GM19395 (cell line): ENCODE data around the gene ACP7.
"Not testable (repeated sequence)": the region's sequence is repeated elsewhere in the genome, so short reads cannot be mapped to it uniquely, and the experiment has no call there.

Experiments used
- ATAC-seq: cut with Tn5 transposase; IDR thresholded peaks from one replicate; pipeline ENCODE4 v1.9.1; 2021; ENCODE audit warnings: mild to moderate bottlenecking, moderate library complexity; ENCODE audit not compliant: unreplicated experiment

The ACP7 gene, protein sequence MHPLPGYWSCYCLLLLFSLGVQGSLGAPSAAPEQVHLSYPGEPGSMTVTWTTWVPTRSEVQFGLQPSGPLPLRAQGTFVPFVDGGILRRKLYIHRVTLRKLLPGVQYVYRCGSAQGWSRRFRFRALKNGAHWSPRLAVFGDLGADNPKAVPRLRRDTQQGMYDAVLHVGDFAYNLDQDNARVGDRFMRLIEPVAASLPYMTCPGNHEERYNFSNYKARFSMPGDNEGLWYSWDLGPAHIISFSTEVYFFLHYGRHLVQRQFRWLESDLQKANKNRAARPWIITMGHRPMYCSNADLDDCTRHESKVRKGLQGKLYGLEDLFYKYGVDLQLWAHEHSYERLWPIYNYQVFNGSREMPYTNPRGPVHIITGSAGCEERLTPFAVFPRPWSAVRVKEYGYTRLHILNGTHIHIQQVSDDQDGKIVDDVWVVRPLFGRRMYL

DNA sequence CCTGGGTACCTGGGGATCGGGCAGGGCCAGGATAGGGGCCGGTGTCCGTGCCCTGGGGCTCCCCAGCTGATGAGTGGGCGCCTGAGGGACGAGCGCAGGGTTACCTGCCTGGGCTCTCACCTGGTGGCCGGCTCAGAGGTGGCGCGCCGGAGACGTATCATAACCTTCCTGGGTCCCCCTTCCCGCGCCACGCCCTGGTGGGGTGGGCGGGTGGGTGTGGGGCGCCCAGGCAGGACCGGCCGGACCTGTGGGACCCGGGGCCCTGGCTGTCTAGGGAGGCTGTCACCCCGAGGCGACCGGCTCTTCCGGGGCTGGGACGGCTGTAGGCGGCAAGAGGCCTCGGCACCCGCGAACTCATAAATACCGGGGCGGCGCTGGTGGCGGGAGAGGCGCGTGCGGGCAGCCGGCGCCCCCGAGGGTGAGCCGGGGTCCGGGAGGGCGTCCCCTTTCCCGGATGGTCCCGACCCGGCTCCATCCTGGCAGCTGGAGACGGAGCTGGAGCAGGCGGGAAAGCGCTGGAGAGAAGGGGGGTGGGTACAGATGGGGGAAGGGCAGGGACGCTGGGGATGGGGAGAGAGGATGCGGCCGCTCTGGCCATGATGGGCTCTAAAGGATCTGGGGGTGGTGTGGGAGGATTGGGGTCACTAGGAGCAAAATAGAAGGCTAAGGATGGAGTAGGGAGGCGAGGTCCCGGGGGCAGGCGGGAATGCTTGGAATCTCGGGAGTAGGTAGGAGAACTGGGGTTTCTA, at the start of gene ACP7:
TSS of gene ACP7 (plus strand) at position 386 of the 749 bp plus-strand sequence. CDS start 902 bp downstream, outside the sequence.
- no peak for ATAC-seq

DNA sequence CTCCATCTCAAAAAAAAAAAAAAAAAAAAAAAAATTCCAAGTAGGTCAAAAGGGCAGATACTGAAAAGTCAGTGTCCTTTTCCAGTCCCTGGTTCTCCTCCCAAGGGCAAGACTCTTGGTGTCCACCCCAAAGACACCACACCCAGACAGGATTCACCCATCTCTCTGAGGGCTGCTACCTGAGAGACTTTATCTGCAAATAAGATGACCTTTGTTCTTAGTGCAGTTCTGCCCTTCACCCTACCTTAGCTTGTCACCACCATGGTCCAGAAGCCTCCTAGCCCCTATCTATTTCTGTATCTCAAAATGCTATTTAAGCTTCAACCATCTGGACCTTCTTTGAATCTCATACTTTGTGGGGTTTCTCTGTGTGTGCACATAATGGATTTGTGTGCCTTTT, 47.6 kb upstream of the ACP7 start:
- ATAC-seq: no peak

DNA sequence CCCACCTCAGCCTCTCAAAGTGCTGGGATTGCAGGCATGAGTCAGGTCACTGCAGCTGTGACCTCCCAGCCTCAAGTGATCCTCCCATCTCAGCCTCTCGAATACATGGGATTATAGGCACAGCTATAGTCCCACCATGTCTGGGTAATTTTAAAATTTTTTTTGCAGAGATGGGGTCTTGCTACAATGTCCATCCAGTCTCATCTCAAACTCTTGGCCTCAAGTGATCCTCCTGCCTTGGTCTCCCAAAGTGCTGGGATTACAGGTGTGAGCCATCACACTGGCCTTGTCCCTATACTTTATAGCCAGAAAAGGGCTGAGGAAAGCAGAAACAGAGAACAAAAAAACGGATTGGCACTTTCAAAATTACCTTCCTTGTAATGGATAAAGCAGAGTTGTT, 47.0 kb upstream of the ACP7 start:
- ATAC-seq: no peak

DNA sequence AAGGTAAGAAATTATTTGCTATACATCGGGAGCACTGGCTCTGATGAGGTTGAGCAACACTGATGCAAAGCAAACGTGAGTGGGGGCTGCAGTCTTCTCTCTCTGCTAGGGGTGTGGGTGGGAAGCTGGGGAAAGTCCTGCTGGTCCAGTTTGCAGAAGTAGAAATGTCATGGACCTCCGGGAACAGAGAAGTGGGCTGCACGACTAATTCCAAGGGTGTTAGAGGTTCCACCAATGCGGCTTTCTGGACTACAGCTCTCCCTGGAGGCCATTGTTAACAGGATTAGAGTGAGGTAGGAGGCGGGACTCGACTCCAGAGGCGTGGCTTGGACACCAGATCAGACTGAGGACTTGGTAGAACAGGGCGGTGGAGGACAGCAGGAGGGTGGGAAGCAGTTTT, 46.1 kb upstream of the ACP7 start:
- ATAC-seq: no peak

DNA sequence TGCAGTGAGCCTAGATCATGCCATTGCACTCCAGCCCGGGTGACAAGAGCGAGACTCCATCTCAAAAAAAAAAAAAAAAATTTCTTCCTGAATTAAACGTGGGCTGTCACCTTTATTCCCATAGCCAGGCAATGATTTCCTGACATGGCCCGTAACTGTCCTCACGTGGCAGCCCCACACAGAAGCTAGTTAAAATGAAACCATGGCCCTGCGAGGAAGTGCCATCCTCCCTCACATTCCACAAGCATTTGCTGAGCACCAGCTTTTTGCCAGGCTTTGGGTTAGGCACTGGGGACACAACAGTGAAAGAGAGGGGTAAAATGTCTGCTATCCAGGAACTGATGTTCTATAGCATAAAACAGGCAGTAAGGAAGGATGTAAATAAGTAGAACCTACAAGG, 38.7 kb upstream of the ACP7 start:
- ATAC-seq: no peak

DNA sequence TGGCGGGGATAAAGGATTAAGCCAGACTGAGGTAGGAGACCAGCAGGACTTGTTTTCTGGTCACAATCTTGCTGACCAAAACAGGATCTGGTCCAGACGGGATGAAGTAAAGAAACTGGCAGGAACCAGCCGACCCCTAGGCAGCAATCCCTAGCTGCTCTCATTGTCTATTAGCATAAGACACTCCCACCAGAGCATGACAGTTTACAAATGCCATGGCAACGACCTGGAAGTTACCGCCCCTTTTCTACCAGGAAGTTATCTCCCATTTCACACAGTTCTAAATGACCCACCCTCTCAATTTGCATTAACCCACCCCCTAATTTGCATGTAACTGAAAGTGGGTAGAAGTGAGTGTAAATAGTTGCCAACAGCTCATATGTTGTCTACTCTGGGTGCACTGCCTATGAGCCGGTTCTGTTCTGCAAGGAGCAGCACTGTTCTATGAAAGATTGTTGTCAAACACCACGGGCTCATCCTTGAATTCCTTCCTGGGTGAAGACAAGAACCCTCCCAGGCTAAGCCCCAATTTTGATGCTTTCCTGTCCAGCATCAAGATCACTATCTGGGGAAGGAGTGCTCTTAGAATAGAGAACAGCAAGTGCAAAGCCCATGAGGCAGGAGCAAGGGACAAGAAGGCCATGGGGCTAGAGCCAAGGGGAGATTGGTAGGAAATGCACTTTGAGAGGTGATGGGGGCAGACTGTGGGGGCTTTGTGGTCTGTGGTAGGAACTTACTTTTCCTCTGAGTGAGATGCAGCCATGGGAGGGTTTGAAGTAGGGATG, 37.9 kb upstream of the ACP7 start:
- ATAC-seq: no peak

DNA sequence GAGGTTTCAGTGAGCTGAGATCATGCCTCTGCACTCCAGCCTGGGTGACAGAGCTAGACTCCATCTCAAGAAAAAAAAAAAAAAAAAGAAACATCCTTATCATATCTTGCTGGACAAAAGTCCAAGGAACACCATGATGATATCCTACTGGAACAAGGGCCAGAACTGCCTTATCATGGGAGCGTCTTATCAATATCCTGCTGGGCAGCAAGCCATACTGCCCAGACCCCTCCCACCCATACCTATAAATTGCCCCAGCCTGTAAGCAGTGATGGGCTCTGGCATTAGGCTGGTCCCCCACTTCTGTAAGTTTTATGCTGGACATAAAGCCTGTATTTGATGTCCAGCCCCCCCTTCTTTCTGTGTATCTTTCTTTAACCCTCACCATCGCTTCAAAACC, 37.1 kb upstream of the ACP7 start:
- ATAC-seq: no peak

DNA sequence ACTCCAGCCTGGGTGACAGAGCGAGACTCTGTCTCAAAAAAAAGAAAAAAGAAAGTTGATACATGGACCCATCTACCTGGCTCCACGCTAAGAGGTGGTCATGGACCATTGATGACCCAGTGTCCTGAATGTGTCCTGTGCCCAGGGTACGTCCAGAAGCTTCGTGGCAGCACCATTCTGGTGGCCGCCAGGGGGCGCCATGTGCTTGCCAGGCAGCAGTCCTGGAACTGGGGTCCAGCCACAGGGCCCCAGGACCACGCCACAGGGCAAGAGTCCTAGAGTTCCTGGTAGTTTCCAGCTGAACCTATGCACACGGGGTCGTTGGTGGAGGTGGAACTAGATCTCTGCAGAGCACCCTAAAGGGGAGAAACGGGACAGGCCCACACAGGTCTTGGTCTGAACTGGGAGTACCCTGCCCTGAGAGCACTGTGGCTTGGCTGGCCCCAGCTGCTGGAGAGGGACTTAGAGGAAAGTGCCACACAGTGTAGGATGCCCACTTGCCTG, 31.9 kb upstream of the ACP7 start:
- ATAC-seq: no peak

DNA sequence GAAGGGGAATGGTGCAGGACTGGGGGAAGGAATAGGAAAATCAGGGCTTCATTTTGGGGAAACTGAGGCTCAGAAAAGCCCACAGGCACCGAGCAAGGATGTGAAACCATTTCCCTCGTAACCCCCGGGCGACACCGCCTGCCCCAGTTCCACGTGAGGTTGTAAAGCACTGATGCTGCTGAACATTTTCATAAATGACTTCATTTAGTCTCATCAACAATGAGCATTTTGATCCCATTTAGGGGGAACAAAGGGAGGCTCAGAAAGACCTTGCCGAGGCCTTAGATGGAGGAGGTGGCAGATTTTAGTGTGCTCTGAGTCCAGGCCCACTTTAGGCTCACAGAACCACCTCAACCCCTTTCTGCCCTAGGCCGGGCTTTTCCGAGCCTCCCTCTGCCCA, 31.3 kb upstream of the ACP7 start:
- ATAC-seq: no peak

DNA sequence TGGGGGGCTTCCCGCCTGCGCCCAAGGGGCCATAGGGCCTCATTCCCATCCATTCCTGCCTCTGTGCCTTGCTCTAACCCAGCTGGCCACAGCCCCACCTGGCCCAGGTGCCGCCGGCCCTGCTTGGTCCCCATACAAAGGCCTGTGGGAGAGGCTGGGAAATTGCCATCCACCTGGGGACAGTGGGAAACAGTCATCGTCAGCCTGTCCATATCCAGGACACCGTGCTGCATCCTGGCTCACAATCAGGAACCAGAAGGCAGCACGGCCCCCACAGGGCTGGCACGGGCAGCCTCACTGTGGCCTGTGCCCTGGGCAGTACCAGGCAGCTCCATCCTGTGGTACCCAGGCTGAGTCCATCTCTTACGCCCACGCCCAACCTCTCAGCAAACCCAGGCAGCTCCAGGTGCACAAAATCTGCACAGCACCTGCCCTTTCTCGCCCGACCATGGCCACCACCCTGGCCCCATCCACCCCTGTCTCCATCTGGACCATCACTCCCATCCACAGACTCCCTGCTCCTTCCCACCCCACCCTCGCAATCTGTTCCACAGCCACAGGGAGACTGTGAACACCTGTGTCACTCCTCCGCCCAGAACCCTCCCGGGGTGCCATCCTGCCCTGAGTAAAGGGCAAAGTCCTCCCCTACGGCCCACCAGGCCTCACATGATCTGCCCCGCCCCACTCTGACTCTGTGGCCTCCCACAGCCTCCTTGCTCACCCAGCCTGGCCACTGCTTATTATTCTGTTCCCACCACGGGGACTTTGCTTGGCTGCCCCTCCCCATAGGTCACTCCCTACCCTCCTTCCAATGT, 30.7 kb upstream of the ACP7 start:
- no peak for ATAC-seq

DNA sequence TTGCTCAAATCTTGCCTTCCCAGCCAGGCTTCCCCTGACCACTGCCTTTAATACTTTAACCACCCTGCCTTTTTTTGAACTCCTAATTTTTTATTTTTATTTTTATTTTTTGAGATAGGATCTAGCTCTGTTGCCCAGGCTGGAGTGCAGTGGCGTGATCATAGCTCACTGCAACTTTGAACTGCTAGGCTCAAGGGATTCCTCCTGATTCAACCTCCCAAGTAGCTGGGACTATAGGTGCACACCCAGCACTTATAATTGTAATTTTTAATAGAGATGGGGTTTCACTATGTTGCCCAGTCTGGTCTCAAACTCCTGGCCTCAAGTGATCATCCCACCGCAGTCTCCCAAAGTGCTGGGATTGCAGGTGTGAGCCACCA, 30.1 kb upstream of the ACP7 start:
- ATAC-seq: no peak

DNA sequence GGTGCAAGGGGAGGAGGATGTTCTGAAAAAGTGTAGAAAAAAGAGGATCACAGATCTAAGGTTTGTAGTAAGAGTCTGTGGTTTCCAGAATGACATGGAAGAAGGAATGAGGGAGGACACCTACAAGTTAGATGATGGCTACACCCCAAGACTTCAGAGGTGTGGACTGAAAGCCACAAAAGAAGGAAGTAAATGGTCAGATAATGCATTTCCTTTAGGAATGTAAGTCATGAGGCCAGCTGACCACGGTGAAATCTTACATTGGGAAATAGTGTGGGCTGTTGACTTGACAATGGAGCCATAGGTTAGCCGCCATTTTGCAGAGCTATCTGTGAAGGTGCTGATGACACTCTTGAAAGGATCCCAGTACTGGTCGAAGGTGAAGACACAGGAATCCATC, 26.6 kb upstream of the ACP7 start:
- ATAC-seq: no peak

DNA sequence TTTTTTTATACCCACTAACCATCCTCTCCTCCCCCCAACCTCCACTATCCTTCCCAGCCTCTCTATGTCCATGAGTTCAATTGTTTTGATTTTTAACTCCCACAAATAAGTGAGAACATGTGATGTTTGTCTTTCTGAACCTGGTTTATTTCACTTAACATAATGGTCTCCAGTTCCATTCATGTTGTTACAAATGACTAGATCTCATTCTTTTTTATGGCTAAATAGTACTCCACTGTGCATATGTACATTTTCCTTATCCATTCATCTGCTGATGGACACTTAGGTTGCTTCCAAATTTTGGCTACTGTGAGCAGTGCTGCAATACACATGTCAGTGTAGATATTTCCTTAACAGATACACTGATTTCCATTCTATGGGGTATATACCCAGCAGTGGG, 24.9 kb upstream of the ACP7 start:
- no peak for ATAC-seq

DNA sequence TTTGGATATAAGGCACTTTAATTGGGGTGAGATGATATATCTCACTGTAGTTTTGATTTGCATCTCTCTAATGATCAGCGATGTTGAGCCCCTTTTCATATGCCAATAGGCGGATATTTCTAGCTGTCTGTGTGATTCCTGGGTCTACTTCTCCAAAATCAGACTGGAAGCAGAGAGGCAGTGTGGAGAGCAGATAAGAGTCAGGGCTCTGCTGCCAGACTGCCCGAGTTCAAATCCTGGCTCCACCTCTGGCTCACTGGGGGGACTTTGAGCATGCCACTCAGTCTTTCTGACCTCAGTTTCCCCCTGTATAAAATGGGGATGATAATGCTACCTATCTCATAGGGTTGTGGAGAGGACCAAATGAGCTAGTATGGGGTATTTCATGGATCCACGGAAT, 24.0 kb upstream of the ACP7 start:
- no peak for ATAC-seq

DNA sequence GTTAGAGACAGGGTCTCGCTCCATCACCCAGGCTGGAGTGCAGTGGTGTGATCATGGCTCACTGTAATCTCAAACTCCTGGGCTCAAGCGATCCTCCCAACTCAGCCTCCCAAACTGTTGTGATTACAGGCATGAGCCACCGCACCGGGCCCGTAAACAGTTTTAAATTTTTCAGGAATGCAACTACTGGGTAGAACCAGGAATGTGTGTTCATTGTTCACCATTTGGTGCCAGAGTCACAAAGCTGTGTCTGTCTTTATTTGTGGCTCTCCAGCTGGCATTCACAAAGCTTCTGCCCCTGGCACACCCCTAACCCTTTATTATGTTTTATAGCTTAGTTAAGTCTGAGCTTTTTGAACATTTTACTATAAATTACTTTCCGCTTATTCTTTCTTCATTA, 19.8 kb upstream of the ACP7 start:
- no peak for ATAC-seq

DNA sequence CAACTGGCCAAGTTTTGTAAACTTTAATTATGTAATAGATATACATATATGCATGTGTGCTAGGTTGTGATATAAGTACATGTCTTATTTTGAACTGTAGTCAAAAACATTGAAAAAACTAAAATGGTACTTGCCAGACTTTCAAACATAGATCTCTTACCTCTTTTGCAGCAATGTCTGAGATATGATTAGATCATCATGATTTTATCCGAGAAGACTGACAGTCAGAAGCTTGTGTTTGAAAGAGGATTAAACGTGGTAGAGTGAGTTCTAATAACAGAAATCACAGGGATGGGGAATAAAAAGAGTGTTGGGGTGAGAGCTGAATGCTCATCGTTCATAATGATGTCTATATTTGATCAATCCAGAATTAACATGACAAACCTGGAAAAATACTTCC, 18.2 kb upstream of the ACP7 start:
- no peak for ATAC-seq

DNA sequence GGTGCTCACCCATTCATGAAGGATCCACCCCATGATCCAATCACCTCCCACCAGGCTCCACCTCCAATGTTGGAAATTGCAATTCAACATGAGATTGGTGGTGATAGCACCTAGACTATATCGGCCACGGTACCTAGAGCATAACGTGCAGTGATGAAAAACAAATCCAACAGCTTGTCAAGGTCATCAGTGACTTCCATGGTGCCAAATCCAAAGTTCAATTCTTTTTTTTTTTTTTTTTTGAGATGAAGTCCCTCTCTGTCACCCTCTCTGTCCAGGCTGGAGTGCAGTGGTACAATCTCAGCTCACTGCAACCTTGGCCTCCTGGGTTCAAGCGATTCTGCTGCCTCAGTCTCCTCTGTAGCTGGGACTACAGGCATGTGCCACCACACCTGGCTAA, 17.1 kb upstream of the ACP7 start:
- ATAC-seq: no peak

DNA sequence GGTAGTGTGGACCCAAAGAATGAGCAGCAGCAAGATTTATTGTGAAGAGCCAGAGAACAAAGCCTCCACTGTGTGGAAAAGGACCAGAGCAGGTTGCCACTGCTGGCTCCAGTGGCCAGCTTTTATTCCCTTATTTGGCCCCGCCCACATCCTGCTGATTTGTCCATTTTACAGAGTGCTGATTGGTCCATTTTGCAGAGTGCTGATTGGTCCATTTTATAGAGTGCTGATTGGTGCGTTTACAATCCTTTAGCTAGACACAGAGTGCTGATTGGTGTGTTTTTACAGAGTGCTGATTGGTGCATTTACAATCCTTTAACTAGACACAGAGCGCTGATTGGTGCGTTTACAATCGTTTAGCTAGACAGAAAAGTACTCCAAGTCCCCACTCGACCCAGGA, 15.9 kb upstream of the ACP7 start:
- not testable (repeated sequence) for ATAC-seq

DNA sequence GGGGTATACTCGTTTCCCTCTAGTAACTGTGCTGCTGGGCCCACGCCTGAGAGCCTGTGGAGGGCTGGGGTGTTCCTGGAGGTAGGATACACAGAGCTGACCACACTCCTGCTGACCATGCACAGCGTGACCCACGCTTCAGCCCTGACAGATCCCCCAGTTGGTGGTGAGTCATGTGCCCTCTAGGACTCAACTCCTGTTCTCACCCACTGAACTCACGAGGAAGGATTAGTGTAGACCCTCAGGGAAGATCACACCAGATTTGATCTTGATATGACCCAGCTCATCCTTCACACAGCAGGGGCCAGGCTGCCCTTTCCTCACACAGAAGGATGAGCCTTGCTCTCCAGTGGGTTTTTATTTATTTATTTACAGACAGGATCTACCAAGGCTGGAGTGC, 13.3 kb upstream of the ACP7 start:
- ATAC-seq: no peak

DNA sequence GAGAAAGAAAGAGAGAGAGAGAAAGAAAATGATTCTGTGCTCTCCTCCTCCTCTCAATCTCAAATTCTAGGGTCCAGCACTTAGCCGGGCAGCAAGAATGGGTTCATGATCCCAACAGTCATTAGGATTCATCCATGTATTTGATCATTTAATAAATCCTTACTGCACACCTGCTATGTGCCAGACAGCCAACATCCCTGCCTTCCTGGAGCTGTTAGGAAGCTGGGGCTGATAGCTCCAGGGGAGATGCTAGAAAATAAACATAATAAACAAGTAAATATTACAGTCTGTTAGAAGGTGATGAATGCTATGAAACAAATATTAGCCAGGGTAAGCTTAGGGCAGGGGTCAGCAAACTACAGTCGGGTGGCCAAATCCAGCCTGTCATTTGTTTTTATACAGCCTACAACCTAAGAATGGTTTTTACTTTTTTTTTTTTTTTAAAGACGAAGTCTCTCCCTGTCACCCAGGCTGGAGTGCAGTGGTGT, 9.9 kb upstream of the ACP7 start:
- no peak for ATAC-seq
